NB4 (cell line): ENCODE measurements around the gene NOD1.

Experiments
- DNase-seq: peaks from one replicate; pipeline ENCODE4 v3.0.0; 2010; ENCODE audit warnings: low read depth
- H3K4me3 ChIP-seq: one replicate; pipeline ENCODE4 v1.5.1; 2011; ENCODE audit warnings: mild to moderate bottlenecking, low read depth, low read length, moderate library complexity
- MAX ChIP-seq: IDR thresholded peaks from 2 replicates; pipeline ENCODE4 v1.6.1; 2011; ENCODE audit warnings: low read depth, low read length
- MYC ChIP-seq: IDR thresholded peaks from 2 replicates; pipeline ENCODE4 v1.6.1; 2011; ENCODE audit warnings: low read depth, low read length
- POLR2A ChIP-seq: IDR thresholded peaks from 2 replicates; pipeline ENCODE4 v1.6.1; 2011; ENCODE audit warnings: mild to moderate bottlenecking; ENCODE audit not compliant: insufficient read length; ENCODE audit errors: extremely low read depth
- TF ChIP-seq, protein P1 (sequence below): IDR thresholded peaks from one replicate; pipeline ENCODE4 v1.5.1; 2012; ENCODE audit warnings: low read depth, low read length

NOD1 gene

GRCh38 chr7:30475580-30475979, 3.0 kb downstream of the NOD1 start:
- DNase-seq, result no peak
- TF ChIP-seq, protein P1, sequence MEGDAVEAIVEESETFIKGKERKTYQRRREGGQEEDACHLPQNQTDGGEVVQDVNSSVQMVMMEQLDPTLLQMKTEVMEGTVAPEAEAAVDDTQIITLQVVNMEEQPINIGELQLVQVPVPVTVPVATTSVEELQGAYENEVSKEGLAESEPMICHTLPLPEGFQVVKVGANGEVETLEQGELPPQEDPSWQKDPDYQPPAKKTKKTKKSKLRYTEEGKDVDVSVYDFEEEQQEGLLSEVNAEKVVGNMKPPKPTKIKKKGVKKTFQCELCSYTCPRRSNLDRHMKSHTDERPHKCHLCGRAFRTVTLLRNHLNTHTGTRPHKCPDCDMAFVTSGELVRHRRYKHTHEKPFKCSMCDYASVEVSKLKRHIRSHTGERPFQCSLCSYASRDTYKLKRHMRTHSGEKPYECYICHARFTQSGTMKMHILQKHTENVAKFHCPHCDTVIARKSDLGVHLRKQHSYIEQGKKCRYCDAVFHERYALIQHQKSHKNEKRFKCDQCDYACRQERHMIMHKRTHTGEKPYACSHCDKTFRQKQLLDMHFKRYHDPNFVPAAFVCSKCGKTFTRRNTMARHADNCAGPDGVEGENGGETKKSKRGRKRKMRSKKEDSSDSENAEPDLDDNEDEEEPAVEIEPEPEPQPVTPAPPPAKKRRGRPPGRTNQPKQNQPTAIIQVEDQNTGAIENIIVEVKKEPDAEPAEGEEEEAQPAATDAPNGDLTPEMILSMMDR, result no peak
- TF ChIP-seq MAX (no peak), MYC (no peak), POLR2A (no peak)
- H3K4me3 ChIP-seq, result no peak overlapping the region

DNA sequence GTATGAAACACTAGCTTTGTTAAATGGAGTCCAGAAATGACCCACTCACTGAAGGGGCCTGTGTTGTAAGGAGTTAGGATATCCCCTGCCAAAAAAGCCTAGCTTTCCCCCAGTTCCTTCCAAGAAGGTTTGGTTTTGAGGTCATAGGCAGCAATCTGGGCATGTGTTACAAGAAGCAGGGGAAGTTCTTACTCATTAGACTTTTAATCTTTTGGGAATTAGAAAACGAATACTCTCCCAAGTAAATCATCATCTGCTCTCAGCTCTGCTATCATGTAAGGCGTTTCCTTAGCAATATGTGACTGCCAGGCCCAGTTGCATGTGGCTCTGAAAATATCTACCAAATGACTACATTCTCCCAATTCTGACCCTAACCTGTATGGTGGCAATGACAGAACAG, 3.7 kb downstream of the NOD1 start:
- TF ChIP-seq POLR2A (no peak), MYC (no peak), MAX (no peak)
- TF ChIP-seq, protein P1, result no peak
- no peak for DNase-seq
- H3K4me3 ChIP-seq, result no peak overlapping the region

- no peak for DNase-seq
- H3K4me3 ChIP-seq, result no peak overlapping the region
- TF ChIP-seq, protein P1, result no peak
- TF ChIP-seq MYC, result no peak
- TF ChIP-seq POLR2A, result no peak
- TF ChIP-seq MAX, result no peak
Measured at GRCh38 chr7:30474485-30474884, 4.1 kb downstream of the NOD1 start.

DNA sequence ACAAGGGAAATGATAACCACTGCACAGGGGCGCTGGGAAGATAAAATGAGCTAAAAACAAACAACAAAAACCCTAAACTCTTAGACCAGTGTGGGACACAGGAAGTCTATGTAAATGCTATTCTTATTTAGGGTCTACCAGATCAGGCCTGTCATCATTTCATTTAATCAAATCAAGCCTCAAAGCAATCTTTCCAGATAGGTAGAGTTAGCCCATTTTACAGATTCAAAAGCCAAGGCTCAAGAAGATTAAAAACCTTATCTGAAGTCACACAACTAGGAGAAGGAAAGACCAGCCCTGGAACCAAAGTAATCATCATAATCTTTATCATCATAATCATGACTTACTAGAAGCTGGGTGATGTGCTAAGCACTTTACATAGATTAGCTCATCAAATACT, 4.7 kb downstream of the NOD1 start:
- no peak overlapping the region for H3K4me3 ChIP-seq

DNA sequence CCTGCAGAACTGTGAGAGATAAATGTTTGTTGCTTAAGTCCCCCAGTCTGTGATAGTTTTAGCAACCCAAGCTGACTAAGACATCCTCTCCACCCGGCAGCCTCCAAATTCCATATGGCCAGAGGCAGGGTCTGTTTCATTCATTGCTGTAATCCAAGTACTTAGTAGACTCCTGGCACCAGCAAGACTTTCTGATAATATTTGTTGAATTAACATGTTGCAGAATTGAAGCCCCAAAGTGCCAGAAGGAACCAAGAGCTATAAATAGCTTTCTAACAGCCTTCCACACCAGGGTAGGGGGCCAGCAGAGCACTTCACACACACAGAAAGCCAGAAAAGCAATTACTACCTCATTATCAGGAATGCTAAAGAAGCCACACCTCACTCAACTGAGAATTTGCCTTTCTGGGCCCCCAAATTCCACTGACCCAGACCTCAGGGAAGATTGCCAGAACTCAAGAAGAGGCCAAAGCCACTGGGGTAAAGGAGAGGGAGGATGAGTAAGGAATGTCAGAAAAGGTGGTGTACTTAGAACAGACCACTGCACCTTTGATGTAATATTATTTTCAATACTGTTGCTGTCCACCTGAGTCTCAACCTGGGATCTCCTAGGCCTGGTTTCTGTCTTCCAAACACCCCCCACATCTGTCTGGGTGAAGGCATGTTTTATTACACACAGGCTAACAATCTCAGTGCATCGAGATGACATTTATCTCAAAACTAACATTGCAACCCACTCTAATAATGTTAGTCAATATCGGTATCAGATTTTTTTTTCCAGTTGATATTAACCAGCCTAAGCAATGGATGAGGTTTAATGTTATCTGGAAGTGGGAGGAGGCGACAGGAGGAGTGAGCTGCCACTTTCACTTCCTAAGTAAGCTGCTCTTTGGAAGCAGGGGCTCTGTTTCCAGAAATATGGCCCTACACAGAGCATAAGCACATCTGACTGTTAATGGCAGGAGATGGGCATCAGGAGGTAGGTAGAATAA, 5.5 kb downstream of the NOD1 start:
- no peak for DNase-seq
- no peak overlapping the region for H3K4me3 ChIP-seq
- TF ChIP-seq, protein P1, result no peak
- no peak for TF ChIP-seq MYC
- no peak for TF ChIP-seq POLR2A
- TF ChIP-seq MAX, result no peak

More for the DNA sequence above, 4.7 kb downstream of the NOD1 start:
- no peak for DNase-seq
- TF ChIP-seq, protein P1, result no peak
- TF ChIP-seq MYC, result no peak
- TF ChIP-seq POLR2A, result no peak
- TF ChIP-seq MAX, result no peak
